IPS-20b (cell line): ENCODE data around the gene USP11.
"Not testable (repeated sequence)": the region's sequence is repeated elsewhere in the genome, so short reads cannot be mapped to it uniquely, and the experiment has no call there.

ENCODE experiments used
- H3K27ac ChIP-seq: one replicate; pipeline ENCODE4 v1.5.1; 2013; ENCODE audit warnings: low read length
- H3K27me3 ChIP-seq: 2 replicates; pipeline ENCODE4 v1.6.1; 2013; ENCODE audit warnings: mild to moderate bottlenecking, low read length, inconsistent platforms; ENCODE audit not compliant: insufficient read depth
- H3K36me3 ChIP-seq: 2 replicates; pipeline ENCODE4 v1.6.1; 2013; ENCODE audit warnings: low read depth, mild to moderate bottlenecking, inconsistent platforms, low read length, moderate library complexity; ENCODE audit not compliant: insufficient read depth
- H3K4me1 ChIP-seq: 2 replicates; pipeline ENCODE4 v1.6.1; 2013; ENCODE audit warnings: mild to moderate bottlenecking, control low read depth, inconsistent platforms, low read length, moderate library complexity; ENCODE audit not compliant: insufficient read depth
- H3K4me3 ChIP-seq: 2 replicates; pipeline ENCODE4 v1.5.1; 2013; ENCODE audit warnings: mild to moderate bottlenecking, low read length, inconsistent platforms
- H3K9ac ChIP-seq: 2 replicates; pipeline ENCODE4 v1.6.1; 2013; ENCODE audit warnings: low read depth, mild to moderate bottlenecking, inconsistent platforms, low read length, moderate library complexity
- H3K9me3 ChIP-seq: 2 replicates; pipeline ENCODE4 v1.6.1; 2013; ENCODE audit warnings: mild to moderate bottlenecking, low read depth, low read length, inconsistent platforms; ENCODE audit not compliant: insufficient read depth

The USP11 gene

DNA sequence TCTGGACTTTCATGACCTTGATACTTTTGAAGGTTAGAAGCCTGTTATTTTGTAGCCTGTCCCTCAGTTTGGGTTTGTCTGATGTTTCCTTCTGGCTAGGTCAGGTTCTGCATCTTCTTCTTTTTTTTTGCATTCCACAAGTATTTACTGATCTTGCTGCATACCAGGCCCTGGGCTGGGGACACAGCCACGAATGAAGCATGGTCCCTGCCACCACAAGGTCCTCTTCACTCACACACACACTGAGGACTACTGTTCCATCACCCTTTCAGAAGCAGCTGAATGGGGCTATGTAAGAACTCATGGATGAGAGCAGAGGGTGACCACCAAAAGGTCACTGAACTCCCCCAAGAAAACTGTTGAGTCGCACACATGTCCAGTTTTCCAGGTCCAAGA, 39.2 kb downstream of the USP11 start:
- Histone ChIP-seq H3K27ac (no peak overlapping the region), H3K36me3 (no peaks in the 10 kb centered on the region), H3K27me3 (no peaks in the 10 kb centered on the region), H3K4me3 (no peak overlapping the region), H3K4me1 (no peaks in the 10 kb centered on the region), H3K9me3 (no peaks in the 10 kb centered on the region), H3K9ac (no peak overlapping the region)

DNA sequence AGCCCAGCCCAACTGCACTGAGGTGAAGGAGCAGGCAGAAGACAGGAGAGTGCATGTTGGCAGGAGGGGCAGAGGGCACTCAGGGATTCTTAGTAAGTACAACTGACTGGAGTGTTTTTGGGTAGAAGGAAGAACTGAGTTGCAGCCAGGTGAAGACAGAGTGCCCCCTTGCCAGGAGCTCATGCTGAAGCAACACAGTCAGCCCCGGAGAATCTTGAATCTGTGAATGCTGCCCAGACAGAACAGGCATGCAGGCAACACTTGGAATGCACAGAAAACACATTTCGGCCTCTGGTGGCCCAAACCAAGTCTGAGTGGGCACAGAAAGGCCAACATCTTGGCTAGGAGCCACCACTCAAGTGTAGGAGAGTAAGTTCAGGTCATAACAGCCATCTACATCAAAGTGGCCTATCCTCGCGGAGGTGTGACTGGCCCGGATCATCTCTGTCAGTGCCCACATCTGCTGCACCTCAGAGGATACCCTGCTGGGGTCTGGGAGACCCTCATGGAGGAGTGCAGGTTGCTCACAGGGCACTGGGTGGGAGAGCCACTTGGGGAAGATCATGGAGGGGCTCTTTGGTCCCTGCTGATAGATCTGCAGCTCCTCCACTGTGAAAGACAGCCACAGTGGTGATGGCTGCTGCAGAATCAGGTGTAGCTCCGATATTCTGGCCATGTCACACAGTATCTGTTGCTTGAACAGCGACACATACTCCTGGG, 40.4 kb downstream of the USP11 start:
- Histone ChIP-seq H3K9me3 (no peaks in the 10 kb centered on the region), H3K27ac (no peak overlapping the region), H3K27me3 (no peaks in the 10 kb centered on the region), H3K4me1 (no peaks in the 10 kb centered on the region), H3K36me3 (no peaks in the 10 kb centered on the region), H3K4me3 (no peak overlapping the region), H3K9ac (no peak overlapping the region)

DNA sequence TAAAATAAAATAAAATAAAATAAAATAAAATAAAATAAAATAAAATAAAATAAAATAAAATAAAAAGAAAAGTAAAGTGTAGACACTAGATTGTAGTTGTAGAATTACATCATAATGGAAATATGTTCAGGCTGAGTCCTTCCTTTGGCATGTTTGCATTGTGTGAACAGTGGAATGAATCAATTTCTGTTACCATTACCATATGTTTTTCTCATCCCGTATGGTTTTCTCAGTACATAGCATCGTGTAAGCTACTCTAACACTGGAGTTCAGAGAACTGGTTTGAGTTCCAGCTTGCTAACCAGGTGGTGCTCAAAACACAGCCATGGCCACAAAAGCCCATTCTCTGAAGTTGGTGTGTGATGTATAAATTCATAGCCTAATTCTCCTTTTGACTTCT, 45.9 kb downstream of the USP11 start:
- Histone ChIP-seq H3K9ac (no peak overlapping the region), H3K4me1 (no peaks in the 10 kb centered on the region), H3K27me3 (no peaks in the 10 kb centered on the region), H3K4me3 (no peak overlapping the region), H3K27ac (no peak overlapping the region), H3K9me3 (no peaks in the 10 kb centered on the region), H3K36me3 (no peaks in the 10 kb centered on the region)

DNA sequence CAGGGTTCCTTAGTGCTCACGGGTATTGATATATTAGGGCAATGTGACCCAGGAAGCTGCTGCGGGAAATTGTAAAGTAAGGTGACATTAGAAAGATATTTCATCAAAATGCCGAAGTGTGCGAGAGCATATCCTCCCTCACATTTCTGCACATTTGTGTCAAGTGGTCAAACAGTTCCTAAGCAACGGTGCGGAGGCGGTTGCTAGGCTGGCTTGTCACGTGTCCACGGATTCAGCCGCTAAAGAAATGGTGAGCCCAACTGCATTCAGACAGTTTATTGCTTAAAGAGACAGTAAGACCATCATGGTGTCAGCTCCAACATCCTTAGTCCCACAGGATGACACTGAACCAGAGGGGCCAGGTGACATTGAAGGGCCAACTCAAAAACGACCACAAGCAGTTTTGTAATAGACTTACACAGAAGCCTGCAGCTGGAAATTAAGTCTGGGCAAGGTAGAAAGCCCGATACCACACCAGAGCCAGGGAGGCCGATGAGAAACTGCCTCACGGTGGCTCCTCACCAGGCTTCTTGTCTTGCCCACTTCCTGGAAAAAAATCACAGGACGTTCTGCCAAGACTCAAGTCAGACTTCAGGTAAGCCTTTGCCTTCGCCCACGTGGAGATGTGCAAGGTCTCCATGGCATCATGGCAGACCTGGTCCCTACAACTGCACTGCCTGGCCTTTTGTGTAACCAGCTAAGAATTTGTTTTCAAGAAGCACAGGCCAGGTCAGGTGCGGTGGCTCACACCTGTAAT, 50.4 kb downstream of the USP11 start:
- Histone ChIP-seq H3K36me3 (no peaks in the 10 kb centered on the region), H3K9me3 (no peaks in the 10 kb centered on the region), H3K27me3 (no peaks in the 10 kb centered on the region), H3K4me3 (no peak overlapping the region), H3K4me1 (no peaks in the 10 kb centered on the region), H3K9ac (no peak overlapping the region), H3K27ac (no peak overlapping the region)

DNA sequence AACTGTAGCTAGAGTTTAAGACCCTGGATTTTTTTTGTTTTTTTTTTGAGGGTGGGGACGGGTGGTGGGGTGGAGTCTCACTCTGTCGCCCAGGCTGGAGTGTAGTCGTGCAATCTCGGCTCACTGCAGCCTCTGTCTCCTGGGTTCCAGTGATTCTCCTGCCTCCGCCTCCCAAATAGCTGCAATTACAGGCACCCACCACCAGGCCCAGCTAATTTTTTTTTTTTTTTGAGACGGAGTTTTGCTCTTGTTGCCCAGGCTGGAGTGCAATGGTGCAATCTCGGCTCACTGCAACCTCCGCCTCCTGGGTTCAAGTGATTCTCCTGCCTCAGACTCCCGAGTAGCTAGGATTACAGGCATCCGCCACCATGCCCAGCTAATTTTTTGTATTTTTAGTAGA, 51.8 kb downstream of the USP11 start:
- not testable (repeated sequence) for H3K4me1 ChIP-seq, H3K9ac ChIP-seq, H3K36me3 ChIP-seq, H3K27me3 ChIP-seq, H3K27ac ChIP-seq, H3K4me3 ChIP-seq, H3K9me3 ChIP-seq

DNA sequence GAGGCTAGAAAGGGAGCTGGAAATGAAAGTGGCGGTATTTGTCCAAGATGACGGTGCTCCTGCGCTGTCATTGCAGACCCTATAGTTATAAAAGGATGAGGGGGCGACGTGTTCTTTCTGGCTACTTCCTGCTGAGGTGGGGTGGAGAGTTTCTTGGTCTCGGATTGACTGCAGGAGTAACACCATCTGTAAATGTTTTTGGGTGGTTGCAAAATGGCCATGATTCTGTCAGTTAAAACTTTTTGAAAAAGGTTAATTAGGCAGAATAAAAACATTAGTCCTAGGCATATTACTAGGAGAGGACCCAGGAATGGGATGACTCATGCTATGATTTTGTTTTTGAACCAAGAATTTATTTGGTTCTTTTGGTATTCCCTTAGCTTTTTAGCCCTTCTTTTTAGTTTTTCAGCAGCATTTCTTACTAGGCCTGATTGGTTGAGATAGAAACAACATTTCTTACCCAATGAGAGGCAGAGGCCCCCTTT, 53.1 kb downstream of the USP11 start:
- no peak overlapping the region for H3K9ac ChIP-seq
- no peak overlapping the region for H3K4me3 ChIP-seq
- H3K36me3 ChIP-seq: no peaks in the 10 kb centered on the region
- no peaks in the 10 kb centered on the region for H3K27me3 ChIP-seq
- H3K4me1 ChIP-seq: no peaks in the 10 kb centered on the region
- no peaks in the 10 kb centered on the region for H3K9me3 ChIP-seq
- no peak overlapping the region for H3K27ac ChIP-seq

DNA sequence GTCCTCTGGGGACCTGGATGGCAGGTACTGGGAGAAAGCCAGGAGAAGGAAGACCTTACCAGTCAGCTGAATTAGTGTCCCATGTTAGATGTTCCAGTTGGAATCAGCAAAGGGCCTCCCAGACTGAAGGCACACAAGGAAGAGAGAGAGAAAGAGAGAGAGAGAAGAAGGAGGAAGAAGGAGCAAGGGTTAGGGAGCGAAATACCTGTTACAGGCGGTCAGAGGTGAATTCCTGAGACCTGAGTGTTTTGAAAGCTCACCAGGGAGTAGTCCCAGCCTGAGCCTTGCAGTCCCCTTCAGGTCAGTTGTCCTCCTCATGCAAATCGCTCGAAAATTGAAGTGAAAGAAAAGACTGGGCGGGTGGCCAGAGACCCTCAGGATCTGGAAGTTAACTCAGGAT, 60.3 kb downstream of the USP11 start:
- H3K36me3 ChIP-seq: no peaks in the 10 kb centered on the region
- H3K9me3 ChIP-seq: no peaks in the 10 kb centered on the region
- no peaks in the 10 kb centered on the region for H3K4me1 ChIP-seq
- no peak overlapping the region for H3K4me3 ChIP-seq
- no peak overlapping the region for H3K27ac ChIP-seq
- H3K9ac ChIP-seq: no peak overlapping the region
- no peaks in the 10 kb centered on the region for H3K27me3 ChIP-seq

DNA sequence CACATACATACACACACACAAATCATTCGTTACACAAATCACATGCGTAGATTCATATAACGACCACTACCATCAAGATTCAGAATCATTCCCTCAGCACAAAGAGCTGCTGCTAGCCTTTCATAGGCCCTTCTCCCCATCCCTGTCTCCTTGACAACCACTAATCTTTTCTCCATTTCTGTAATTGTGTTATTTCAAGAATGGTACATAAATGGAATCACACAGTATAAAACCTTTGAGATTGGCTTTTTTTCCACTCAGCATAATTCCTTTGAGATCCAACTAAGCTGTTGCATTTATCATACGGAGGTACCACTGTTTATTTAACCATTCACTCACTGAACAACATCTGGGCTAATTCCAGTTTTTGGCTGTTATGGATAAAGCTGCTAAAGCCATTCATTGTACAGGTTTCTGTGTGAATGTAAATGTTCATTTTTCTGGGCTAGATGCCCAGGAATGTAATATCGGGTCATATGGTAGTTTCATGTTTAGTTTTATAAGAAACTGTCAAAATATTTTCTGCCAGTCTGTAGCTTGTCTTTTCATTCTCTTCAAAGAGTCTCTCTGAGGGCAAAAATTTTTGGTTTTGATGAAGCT, 64.1 kb downstream of the USP11 start:
- H3K36me3 ChIP-seq: no peaks in the 10 kb centered on the region
- no peaks in the 10 kb centered on the region for H3K27me3 ChIP-seq
- H3K4me3 ChIP-seq: no peak overlapping the region
- H3K9ac ChIP-seq: no peak overlapping the region
- no peaks in the 10 kb centered on the region for H3K9me3 ChIP-seq
- no peaks in the 10 kb centered on the region; the same call in 1 of the 2 replicates for H3K4me1 ChIP-seq
- no peak overlapping the region for H3K27ac ChIP-seq

DNA sequence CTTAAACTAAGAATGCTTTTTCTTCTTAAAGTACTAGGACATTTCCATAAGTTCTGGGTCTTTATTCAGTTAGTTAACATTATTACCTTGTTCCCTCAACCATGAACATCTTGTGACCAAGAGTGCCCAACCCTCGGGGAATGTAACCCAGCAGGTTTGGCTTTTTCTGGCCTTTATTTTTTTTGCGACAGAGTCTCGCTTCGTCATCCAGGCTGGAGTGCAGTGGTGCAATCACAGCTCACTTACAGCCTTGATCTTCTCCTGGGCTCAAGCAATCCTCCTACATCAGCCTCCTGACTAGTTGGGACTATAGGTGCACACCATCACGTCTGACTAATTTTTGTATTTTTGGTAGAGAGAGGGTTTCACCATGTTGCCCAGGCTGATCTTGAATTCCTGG, 65.1 kb downstream of the USP11 start:
- Histone ChIP-seq H3K4me3 (no peak overlapping the region), H3K27ac (no peak overlapping the region), H3K27me3 (no peaks in the 10 kb centered on the region), H3K9me3 (no peaks in the 10 kb centered on the region), H3K4me1 (peaks cover 7% of the 10 kb centered on the region; the same call in 1 of the 2 replicates), H3K9ac (no peak overlapping the region), H3K36me3 (no peaks in the 10 kb centered on the region)
